ENCODE results near the gene SLX9. TPM values are rescaled to one million over a fixed set of nuclear protein-coding genes. Genes with fewer than 3 reads are reported as not detected.

Gene SLX9
- total and polyA plus RNA-seq, 2 donors (not counting 3 experiments of a cell fraction or from before 2014, with no cell fraction given) = 27.0 to 50.6 TPM

DNA sequence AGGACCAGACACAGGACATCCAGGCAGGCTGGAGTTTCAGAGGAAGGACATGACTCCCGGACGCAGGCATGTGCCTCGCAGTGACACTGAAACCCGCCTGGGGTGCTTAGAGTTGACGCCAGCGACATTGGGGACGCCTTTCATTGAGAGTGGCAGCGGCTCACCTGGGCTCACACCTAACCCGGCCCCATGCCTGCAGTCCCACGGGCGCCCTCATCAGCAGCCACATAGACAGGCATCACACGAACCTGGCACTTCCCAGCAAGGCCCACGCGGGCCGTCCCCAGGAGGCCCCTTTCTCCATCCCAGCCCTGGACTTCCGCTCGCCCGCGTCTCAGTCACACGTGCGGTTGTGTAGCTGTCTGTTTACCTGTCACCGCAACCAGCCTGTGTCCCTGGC is 36.1 kb upstream of the SLX9 start:
- no peaks in the 10 kb centered on the region for H4K20me1 ChIP-seq (replicated peaks; ENCODE audit: control insufficient read depth, extremely low read depth, insufficient read depth, low read length)
- FAIRE-seq = no peak
- ChIA-PET CTCF (interaction anchor here (0.6 kb wide), 1 partner anchor 11 kb away, joined by 3 read pairs; no protein-coding TSS in a partner anchor), POLR2A (no interaction called here)
- no peak overlapping the region for H3K27ac ChIP-seq (ENCODE audit: insufficient read depth, low read depth, low read length)
- H2AFZ ChIP-seq (ENCODE audit: low read depth, low read length) = no peak overlapping the region
- dilution Hi-C loops (cut with MboI; ENCODE audit: extremely low pct_ligation_motif_present, low sequenced_read_pairs) = no loop called here
- BruUV-seq (replicated peaks) = no TSS peak
- no peaks in the 10 kb centered on the region for H3K79me2 ChIP-seq (ENCODE audit: control insufficient read depth, insufficient read depth, low read length)
- no peak overlapping the region for H3K4me3 ChIP-seq (replicated peaks in 1 of 3; ENCODE audit: insufficient read depth in 1 of 3, low read depth in 1 of 3, low read length in 3 of 3)
- no peak overlapping the region for H3K9ac ChIP-seq (replicated peaks; ENCODE audit: extremely low read depth, insufficient read depth, low read length)
- no peaks in the 10 kb centered on the region for H3K9me1 ChIP-seq (replicated peaks; ENCODE audit: control insufficient read depth, extremely low read depth, insufficient read depth, low read length)
- H3K4me1 ChIP-seq (ENCODE audit: control insufficient read depth, extremely low read depth, insufficient read depth, low read length) = peaks cover 2% of the 10 kb centered on the region
- H3K27me3 ChIP-seq (ENCODE audit: control insufficient read depth in 2 of 2, insufficient read depth in 2 of 2, low read length in 2 of 2) = no peaks in the 10 kb centered on the region
- no peaks in the 10 kb centered on the region for H3K36me3 ChIP-seq (ENCODE audit: control insufficient read depth in 2 of 2, extremely low read depth in 1 of 2, insufficient read depth in 2 of 2, low read length in 2 of 2)
- H3K4me2 ChIP-seq (ENCODE audit: insufficient read depth, low read length) = no peak overlapping the region
- no peaks in the 10 kb centered on the region for H3K9me3 ChIP-seq (replicated peaks; ENCODE audit: control insufficient read depth, insufficient read depth, low read length)
- no peak for DNase-seq (ENCODE audit: low read depth, low spot score)
- no peak for TF ChIP-seq EZH2 (IDR thresholded peaks at IDR 0.05; ENCODE audit: borderline replicate concordance, low read depth, low read length, severe bottlenecking)
- TF ChIP-seq GATA2 (IDR thresholded peaks at IDR 0.05; ENCODE audit: insufficient read depth, insufficient read length, low read depth, low read length) = no peak
- no peak for TF ChIP-seq MYC (IDR thresholded peaks at IDR 0.05; ENCODE audit: low read depth, low read length)
- TF ChIP-seq POLR2A (IDR thresholded peaks at IDR 0.05; ENCODE audit: low read depth, low read length) = no peak
- no peak for TF ChIP-seq POLR2AphosphoS5 (IDR thresholded peaks at IDR 0.05; ENCODE audit: insufficient read depth, low read depth, low read length)
- no peak for TF ChIP-seq JUN (IDR thresholded peaks at IDR 0.05; ENCODE audit: borderline replicate concordance, insufficient read depth, insufficient read length, low read depth)
- TF ChIP-seq, protein P1, sequence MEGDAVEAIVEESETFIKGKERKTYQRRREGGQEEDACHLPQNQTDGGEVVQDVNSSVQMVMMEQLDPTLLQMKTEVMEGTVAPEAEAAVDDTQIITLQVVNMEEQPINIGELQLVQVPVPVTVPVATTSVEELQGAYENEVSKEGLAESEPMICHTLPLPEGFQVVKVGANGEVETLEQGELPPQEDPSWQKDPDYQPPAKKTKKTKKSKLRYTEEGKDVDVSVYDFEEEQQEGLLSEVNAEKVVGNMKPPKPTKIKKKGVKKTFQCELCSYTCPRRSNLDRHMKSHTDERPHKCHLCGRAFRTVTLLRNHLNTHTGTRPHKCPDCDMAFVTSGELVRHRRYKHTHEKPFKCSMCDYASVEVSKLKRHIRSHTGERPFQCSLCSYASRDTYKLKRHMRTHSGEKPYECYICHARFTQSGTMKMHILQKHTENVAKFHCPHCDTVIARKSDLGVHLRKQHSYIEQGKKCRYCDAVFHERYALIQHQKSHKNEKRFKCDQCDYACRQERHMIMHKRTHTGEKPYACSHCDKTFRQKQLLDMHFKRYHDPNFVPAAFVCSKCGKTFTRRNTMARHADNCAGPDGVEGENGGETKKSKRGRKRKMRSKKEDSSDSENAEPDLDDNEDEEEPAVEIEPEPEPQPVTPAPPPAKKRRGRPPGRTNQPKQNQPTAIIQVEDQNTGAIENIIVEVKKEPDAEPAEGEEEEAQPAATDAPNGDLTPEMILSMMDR (IDR thresholded peaks at IDR 0.05; ENCODE audit: extremely low read depth in 1 of 2, insufficient read depth in 1 of 2, low read depth in 1 of 2, low read length in 2 of 2) = no peak
- TF ChIP-seq, protein P2, sequence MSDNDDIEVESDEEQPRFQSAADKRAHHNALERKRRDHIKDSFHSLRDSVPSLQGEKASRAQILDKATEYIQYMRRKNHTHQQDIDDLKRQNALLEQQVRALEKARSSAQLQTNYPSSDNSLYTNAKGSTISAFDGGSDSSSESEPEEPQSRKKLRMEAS (IDR thresholded peaks at IDR 0.05; ENCODE audit: insufficient read depth, insufficient read length) = no peak
- no peak for TF ChIP-seq FOS (IDR thresholded peaks at IDR 0.05; ENCODE audit: borderline replicate concordance, insufficient read depth, low read length)
- intact Hi-C loops (cut with micrococcal nuclease) = no loop called here

Data from endothelial cell of umbilical vein (primary cell).